ENCODE data around the gene THPO.
A peak's percentile ranks its signal among the peaks of the same experiment; 100 is the strongest.

Gene THPO

DNA sequence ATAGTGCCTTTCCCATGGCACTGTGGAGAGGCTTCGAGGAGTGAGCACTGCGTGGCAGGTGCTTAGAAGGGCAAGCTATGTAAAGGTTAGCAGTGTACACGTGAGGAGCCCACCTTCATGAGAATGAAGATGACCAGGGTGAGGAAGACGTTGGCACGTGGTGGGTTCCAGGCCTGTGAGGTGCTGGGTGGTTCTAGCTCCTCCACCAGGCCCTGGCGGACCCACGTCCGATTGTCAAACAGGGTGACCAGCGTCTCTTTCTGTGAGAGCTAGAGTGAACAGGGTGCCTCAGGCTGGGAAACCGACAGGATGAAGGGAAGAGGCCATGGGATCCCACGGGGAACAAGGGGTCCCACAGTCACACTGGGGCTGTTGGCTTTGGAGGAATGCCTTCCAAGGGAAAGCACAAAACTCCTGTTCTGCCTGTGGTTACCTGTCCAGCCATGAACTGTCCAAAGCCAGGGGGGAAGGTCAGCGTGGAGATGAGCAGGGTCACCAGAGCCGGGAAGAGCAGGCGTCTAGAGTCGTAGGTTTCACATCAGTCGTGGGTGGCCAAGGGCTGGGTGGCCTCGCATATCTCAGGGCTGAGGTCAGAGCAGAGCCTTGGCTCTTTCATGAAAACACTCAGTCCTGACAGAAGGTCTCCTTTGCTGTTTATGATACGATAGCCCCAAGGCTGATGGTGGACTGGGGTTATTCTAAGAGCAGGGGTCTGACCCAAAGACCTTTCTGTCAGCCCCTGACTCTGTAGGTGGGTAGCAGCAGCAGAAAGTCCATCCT is 22.6 kb downstream of the THPO start:
- no peak for DNase-seq (ENCODE audit: low spot score)
- in situ Hi-C loops (cut with MboI; ENCODE audit: low sequenced_read_pairs, unreplicated experiment): no loop called here
- TF ChIP-seq, protein P1, sequence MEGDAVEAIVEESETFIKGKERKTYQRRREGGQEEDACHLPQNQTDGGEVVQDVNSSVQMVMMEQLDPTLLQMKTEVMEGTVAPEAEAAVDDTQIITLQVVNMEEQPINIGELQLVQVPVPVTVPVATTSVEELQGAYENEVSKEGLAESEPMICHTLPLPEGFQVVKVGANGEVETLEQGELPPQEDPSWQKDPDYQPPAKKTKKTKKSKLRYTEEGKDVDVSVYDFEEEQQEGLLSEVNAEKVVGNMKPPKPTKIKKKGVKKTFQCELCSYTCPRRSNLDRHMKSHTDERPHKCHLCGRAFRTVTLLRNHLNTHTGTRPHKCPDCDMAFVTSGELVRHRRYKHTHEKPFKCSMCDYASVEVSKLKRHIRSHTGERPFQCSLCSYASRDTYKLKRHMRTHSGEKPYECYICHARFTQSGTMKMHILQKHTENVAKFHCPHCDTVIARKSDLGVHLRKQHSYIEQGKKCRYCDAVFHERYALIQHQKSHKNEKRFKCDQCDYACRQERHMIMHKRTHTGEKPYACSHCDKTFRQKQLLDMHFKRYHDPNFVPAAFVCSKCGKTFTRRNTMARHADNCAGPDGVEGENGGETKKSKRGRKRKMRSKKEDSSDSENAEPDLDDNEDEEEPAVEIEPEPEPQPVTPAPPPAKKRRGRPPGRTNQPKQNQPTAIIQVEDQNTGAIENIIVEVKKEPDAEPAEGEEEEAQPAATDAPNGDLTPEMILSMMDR (IDR thresholded peaks at IDR 0.05; ENCODE audit: borderline replicate concordance, control extremely low read depth, extremely low read depth, insufficient read depth, missing control alignments): no peak

DNA sequence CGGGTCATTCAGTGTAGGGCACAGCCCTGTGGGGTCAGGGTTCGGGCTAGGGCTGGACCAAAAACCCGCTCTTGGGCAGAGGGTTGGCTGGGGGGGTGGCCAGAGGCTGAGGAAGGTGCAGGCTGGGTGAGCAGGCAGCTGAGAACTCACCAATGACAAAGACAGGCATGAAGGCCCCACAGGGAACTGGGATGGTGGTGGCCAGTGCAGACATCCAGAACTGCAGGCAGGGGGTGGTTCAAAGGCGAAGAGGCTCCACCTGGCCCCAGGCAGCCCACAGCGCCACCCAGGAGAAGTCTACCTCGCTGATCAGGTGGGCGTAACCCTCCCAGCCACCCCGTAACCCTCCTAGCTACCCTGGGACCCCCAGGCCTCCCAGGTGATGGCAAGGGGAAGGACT is 23.3 kb downstream of the THPO start:
- in situ Hi-C loops (cut with MboI; ENCODE audit: low sequenced_read_pairs, unreplicated experiment): no loop called here
- DNase-seq (ENCODE audit: low spot score): no peak
- TF ChIP-seq, protein P1 (IDR thresholded peaks at IDR 0.05; ENCODE audit: borderline replicate concordance, control extremely low read depth, extremely low read depth, insufficient read depth, missing control alignments): no peak

DNA sequence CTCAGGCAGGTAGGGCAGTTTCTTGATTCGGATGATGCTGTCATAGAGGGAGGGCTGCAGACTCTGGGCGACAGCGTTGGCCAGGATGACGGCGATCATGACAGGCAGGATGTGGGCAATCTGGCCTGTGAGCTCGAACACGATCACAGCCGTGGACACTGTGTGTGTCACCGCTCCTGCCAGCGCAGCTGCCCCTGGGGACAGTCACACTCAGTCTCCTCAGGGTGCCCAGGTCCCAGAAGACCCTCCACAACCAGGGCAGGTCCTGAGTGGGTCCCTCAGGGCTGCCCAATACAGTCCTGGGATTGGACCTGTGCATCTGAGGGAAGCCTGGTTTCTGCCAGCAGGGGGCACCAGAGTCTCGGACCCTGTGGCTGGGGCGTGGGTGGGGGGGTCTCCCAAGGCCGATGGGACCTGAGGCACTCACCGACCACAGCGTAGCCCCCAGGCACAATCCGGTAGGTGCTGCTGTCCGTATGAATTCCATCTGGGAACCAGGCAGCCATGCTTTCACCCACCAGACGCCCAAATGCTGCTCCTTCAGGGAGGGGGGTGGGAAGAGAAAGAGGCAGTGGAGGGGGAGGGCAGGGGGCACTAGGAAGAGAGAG is 23.8 kb downstream of the THPO start:
- in situ Hi-C loops (cut with MboI; ENCODE audit: low sequenced_read_pairs, unreplicated experiment): no loop called here
- DNase-seq (ENCODE audit: low spot score): peak; percentile 87
- TF ChIP-seq, protein P1 (IDR thresholded peaks at IDR 0.05; ENCODE audit: borderline replicate concordance, control extremely low read depth, extremely low read depth, insufficient read depth, missing control alignments): peak; percentile 82

DNA sequence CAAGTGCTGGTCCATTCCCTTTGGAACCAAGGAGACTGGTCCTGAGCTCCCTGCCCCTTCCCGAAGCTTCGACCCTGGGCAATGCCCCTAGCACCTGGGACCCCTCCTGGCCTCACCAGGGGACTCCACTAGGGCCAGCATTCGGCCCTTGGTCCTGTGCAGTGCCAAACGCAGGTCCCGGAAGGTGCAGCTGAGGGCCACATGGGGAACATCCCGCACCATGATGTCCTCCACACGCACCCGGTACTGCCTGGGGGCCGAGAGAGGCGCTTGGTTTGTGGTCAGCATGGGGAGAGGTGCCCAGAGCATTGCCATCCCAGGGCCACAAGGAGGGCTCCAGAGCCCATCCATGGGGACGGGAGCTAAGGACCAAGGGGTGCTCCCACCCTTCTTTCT is 24.5 kb downstream of the THPO start:
- TF ChIP-seq, protein P1 (IDR thresholded peaks at IDR 0.05; ENCODE audit: borderline replicate concordance, control extremely low read depth, extremely low read depth, insufficient read depth, missing control alignments): no peak
- in situ Hi-C loops (cut with MboI; ENCODE audit: low sequenced_read_pairs, unreplicated experiment): no loop called here

DNA sequence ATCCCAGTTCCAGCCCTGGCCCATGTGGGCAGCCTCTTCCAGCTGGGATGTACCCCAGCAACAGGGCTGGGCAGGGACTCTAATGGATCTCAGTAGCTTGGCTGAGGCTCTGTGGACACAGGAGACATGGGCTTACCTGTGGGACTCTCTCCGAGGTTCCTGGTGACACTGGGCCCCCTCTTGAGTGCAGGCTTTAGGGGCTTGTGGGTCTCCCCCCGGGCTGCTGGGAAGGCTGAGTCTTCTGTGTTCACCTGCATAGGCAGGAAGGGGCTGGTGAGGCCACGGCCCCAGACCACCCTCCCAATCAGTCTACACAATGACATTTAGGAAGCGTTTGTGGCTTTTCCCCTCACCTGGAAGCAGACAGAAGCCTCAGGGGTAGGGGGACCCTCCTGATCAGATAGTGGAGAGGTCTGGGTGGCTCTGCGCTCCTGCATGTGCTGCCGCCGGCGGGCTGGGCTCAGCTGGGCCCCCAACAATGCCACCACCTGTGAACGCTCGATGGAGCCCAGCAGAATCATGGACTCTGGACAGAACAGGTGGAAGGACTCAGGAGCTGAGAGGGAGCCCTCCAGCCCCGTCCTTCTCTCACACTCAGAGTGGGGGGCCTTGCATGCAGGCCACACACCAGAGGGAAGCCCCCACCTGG is 25.0 kb downstream of the THPO start:
- in situ Hi-C loops (cut with MboI; ENCODE audit: low sequenced_read_pairs, unreplicated experiment): no loop called here

More for the DNA sequence above, 24.5 kb downstream of the THPO start:
- DNase-seq (ENCODE audit: low spot score): no peak

DNA sequence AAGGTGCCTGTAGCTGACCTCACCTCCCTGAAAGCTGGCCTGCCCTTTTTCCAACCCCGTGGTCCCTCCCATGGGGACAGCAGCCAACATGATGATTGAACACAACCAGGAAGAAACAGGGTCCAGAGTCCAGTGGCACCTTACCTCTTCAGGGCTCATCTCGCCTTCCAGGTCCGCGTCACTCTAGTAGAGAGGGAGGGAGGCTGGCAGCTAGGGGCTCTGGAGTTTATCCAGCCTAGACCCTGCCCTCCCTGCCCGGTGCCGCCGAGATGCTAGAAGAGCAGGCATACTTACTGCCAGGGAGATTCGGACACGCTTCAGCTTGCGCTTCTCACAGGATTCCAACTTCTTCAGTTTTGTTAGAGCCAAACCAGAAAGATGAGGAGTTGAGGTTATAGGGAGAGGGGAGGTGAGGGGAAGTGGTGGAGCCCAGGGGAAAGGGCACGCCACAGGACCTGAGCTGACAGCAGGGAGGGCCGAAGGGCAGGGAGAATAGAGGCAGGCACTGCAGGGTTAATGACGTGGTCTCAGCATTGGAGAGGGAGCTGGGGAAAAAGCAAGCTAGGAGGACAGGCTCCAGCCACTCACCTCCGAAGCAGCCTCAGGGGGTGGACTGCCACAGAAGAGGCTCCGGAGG is 25.7 kb downstream of the THPO start:
- no peak for DNase-seq (ENCODE audit: low spot score)
- TF ChIP-seq, protein P1 (IDR thresholded peaks at IDR 0.05; ENCODE audit: borderline replicate concordance, control extremely low read depth, extremely low read depth, insufficient read depth, missing control alignments): no peak
- in situ Hi-C loops (cut with MboI; ENCODE audit: low sequenced_read_pairs, unreplicated experiment): no loop called here

More for the DNA sequence above, 25.0 kb downstream of the THPO start:
- TF ChIP-seq, protein P1 (IDR thresholded peaks at IDR 0.05; ENCODE audit: borderline replicate concordance, control extremely low read depth, extremely low read depth, insufficient read depth, missing control alignments): no peak
- no peak for DNase-seq (ENCODE audit: low spot score)
